ENCODE measurements around the gene ADK.

The ADK gene

DNA sequence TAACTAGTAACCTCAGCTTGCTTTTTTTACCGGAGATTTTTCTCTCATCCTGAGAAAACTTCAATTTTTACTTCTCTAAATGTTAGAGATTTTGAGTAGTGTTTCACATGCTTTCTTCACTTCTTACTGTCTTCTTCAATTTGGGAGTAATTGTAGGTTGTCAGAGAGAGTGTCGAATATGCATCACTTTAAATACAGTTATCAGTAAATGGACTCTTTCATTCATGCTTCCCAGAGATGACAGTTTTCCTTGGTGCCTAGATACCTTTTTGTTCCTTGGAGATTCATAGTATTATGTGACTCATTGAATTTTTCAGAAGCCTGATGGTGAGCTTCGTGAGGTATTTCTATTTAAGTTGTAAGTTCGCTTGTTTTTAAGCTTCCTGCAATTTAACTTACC lies 169.7 kb downstream of the ADK start:
- no peaks in the 10 kb centered on the region for H3K4me1 ChIP-seq
- H3K27me3 ChIP-seq = no peaks in the 10 kb centered on the region
- peaks cover 0 to 17% (median 0%) of the 10 kb centered on the region in 3 donors for H3K9me3 ChIP-seq
- no peak overlapping the region for H3K4me3 ChIP-seq
- no peak overlapping the region for H3K27ac ChIP-seq
- DNase-seq = no peak
- H3K36me3 ChIP-seq = peaks cover 0 to 6% (median 0%) of the 10 kb centered on the region in 3 donors
- TF ChIP-seq, protein P1, sequence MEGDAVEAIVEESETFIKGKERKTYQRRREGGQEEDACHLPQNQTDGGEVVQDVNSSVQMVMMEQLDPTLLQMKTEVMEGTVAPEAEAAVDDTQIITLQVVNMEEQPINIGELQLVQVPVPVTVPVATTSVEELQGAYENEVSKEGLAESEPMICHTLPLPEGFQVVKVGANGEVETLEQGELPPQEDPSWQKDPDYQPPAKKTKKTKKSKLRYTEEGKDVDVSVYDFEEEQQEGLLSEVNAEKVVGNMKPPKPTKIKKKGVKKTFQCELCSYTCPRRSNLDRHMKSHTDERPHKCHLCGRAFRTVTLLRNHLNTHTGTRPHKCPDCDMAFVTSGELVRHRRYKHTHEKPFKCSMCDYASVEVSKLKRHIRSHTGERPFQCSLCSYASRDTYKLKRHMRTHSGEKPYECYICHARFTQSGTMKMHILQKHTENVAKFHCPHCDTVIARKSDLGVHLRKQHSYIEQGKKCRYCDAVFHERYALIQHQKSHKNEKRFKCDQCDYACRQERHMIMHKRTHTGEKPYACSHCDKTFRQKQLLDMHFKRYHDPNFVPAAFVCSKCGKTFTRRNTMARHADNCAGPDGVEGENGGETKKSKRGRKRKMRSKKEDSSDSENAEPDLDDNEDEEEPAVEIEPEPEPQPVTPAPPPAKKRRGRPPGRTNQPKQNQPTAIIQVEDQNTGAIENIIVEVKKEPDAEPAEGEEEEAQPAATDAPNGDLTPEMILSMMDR (IDR thresholded peaks at IDR 0.05) = no peak
- intact Hi-C loops (cut with DNase I; ENCODE audit: low total_unique reads) = no loop called here

DNA sequence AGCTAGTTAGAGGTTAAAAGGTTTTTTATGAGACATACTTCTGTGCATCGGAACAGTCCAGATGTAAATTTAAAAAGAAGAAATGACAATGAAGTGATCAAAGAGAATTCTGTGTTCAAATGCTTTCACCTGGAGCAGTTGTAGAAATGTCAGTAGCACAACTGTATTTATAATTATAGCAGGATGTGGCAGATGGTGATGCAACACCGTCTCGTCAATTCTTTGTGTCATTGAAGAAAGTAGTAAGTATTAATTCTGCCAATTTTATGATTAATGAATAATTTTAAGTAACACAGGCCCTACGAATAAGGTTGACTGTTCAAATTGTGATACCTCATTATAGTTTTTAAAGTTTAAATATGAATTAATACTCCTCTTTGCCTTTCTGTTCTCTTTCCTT lies 171.1 kb downstream of the ADK start:
- DNase-seq = no peak
- Histone ChIP-seq H3K27me3 (no peaks in the 10 kb centered on the region), H3K36me3 (peaks cover 0 to 6% (median 0%) of the 10 kb centered on the region in 3 donors), H3K4me1 (no peaks in the 10 kb centered on the region), H3K27ac (no peak overlapping the region), H3K9me3 (peaks cover 0 to 17% (median 0%) of the 10 kb centered on the region in 3 donors), H3K4me3 (no peak overlapping the region)
- intact Hi-C loops (cut with DNase I; ENCODE audit: low total_unique reads) = no loop called here
- TF ChIP-seq, protein P1 (IDR thresholded peaks at IDR 0.05) = no peak

DNA sequence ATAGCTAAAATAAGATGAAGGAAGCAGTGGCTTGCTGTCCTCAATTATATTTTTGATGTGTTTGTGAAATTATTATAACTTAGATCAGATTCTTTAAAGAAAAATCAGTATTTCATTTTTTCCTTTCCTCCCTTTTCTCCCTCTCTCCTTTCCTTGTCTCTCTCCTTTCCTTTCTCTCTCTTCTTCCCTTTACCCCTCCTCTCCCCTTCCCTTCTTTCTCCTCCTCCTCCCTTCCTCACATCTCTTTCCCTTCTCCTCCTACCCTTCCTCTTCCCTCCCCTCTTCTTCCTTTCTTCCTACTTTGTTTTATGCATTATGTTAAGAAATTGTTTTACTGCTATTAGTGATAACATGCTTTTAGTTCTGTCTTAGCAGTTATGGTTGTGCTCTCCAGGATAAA lies 171.5 kb downstream of the ADK start:
- Histone ChIP-seq H3K4me3 (no peak overlapping the region), H3K27ac (no peak overlapping the region), H3K9me3 (peaks cover 0 to 17% (median 0%) of the 10 kb centered on the region in 3 donors), H3K36me3 (peaks cover 0 to 6% (median 0%) of the 10 kb centered on the region in 3 donors), H3K27me3 (no peaks in the 10 kb centered on the region), H3K4me1 (no peaks in the 10 kb centered on the region)
- DNase-seq = no peak
- intact Hi-C loops (cut with DNase I; ENCODE audit: low total_unique reads) = no loop called here
- TF ChIP-seq, protein P1 (IDR thresholded peaks at IDR 0.05) = no peak

- Histone ChIP-seq H3K27ac (no peak overlapping the region), H3K4me1 (no peaks in the 10 kb centered on the region), H3K9me3 (no peaks in the 10 kb centered on the region), H3K36me3 (no peaks in the 10 kb centered on the region), H3K4me3 (no peak overlapping the region), H3K27me3 (no peaks in the 10 kb centered on the region)
- TF ChIP-seq, protein P1 (IDR thresholded peaks at IDR 0.05) = no peak
- intact Hi-C loops (cut with DNase I; ENCODE audit: low total_unique reads) = no loop called here
- DNase-seq = no peak
Measured at GRCh38 chr10:74328388-74328787, 177.4 kb downstream of the ADK start.

DNA sequence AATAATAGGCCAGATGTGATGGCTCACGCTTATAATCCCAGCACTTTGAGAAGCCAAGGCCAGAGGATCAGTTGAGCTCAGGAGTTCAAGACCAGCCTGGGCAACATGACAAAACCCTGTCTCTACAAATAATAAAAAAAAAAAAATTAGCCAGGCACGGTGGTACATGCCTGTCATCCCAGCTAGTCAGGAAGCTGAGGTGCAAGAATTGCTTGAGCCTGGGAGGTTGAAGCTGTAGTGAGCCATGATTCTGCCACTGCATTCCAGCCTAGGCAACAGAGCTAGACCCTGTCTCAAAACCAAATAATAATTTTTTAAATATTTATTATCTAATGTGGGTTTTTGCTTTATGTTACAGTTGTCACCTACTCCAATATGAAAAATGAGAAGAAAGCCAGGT lies 178.9 kb downstream of the ADK start:
- TF ChIP-seq, protein P1 (IDR thresholded peaks at IDR 0.05) = no peak
- H3K4me3 ChIP-seq = no peak overlapping the region
- H3K27ac ChIP-seq = no peak overlapping the region
- H3K27me3 ChIP-seq = no peaks in the 10 kb centered on the region
- intact Hi-C loops (cut with DNase I; ENCODE audit: low total_unique reads) = no loop called here
- DNase-seq = no peak
- no peaks in the 10 kb centered on the region for H3K4me1 ChIP-seq
- H3K36me3 ChIP-seq = no peaks in the 10 kb centered on the region
- H3K9me3 ChIP-seq = no peaks in the 10 kb centered on the region

DNA sequence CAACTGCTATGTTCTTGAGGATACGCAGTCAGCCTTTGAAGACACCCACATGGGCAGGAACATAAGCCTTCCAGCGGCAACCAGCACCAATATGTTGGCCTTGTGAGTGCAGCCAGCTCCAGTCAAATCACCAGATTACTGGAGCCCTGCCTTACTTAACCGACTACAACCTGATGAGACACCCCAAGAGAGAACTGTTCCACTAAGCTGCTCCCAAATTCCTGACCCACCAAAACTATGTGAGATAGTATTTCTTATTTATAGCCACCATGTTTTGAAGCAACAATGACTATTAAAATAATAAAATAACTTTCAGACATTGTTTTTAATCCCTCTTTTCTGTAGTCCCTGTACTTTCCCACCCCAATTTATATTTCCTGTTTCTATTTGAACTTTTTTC lies 179.6 kb downstream of the ADK start:
- Histone ChIP-seq H3K27me3 (no peaks in the 10 kb centered on the region), H3K4me3 (no peak overlapping the region), H3K4me1 (no peaks in the 10 kb centered on the region), H3K27ac (no peak overlapping the region), H3K9me3 (no peaks in the 10 kb centered on the region), H3K36me3 (no peaks in the 10 kb centered on the region)
- DNase-seq = no peak
- intact Hi-C loops (cut with DNase I; ENCODE audit: low total_unique reads) = no loop called here
- TF ChIP-seq, protein P1 (IDR thresholded peaks at IDR 0.05) = no peak
